HEK293T (cell line): ENCODE data around the gene C12orf76.

Source experiments
- CTCF ChIA-PET: fragments of 350-600 bp; formaldehyde crosslinking; extraction: SDS; loops from one replicate; lab custom pipeline; 2021; ENCODE audit warnings: antibody characterized with exemption, inconsistent platforms; lab: Yijun Ruan, JAX
- POLR2A ChIA-PET: fragments of 350-600 bp; formaldehyde crosslinking; extraction: SDS; loops from one replicate; lab custom pipeline; 2020; ENCODE audit warnings: antibody characterized with exemption, inconsistent platforms; lab: Yijun Ruan, JAX
- DNase-seq: peaks from one replicate; pipeline ENCODE4 v3.0.0; 2012; ENCODE audit warnings: mixed read lengths; ENCODE audit errors: extremely low spot score
- ARNT ChIP-seq: fragments of 450-650 bp; IDR thresholded peaks from 2 replicates; pipeline ENCODE4 v1.6.1; 2017; ENCODE audit warnings: mild to moderate bottlenecking
- BHLHE40 ChIP-seq: fragments of 450-650 bp; IDR thresholded peaks from 2 replicates; pipeline ENCODE4 v1.6.1; 2016; ENCODE audit warnings: mild to moderate bottlenecking, moderate library complexity, borderline replicate concordance
- CTBP1 ChIP-seq: fragments of 450-650 bp; IDR thresholded peaks from 2 replicates; pipeline ENCODE4 v1.6.1; 2016; ENCODE audit warnings: borderline replicate concordance
- ELF4 ChIP-seq: fragments of 450-650 bp; IDR thresholded peaks from 2 replicates; pipeline ENCODE4 v1.6.1; 2017; ENCODE audit warnings: antibody characterized with exemption
- FOXA1 ChIP-seq: fragments of 450-650 bp; IDR thresholded peaks from 2 replicates; pipeline ENCODE4 v1.6.1; 2016; ENCODE audit warnings: mild to moderate bottlenecking
- FOXK2 ChIP-seq: fragments of 450-650 bp; IDR thresholded peaks from 2 replicates; pipeline ENCODE4 v1.6.1; 2016; ENCODE audit warnings: mild to moderate bottlenecking
- FOXM1 ChIP-seq: fragments of 450-650 bp; IDR thresholded peaks from 2 replicates; pipeline ENCODE4 v1.6.1; 2017; ENCODE audit warnings: mild to moderate bottlenecking, borderline replicate concordance
- HDGF ChIP-seq: fragments of 450-650 bp; IDR thresholded peaks from 2 replicates; pipeline ENCODE4 v1.6.1; 2017; ENCODE audit warnings: antibody characterized with exemption, borderline replicate concordance
- L3MBTL2 ChIP-seq: fragments of 450-650 bp; conservative IDR thresholded peaks from 2 replicates; pipeline ENCODE4 v1.6.1; 2016; ENCODE audit warnings: mild to moderate bottlenecking
- LEF1 ChIP-seq: fragments of 450-650 bp; IDR thresholded peaks from 2 replicates; pipeline ENCODE4 v1.6.1; 2017; ENCODE audit warnings: mild to moderate bottlenecking, borderline replicate concordance
- NFRKB ChIP-seq: fragments of 450-650 bp; IDR thresholded peaks from 2 replicates; pipeline ENCODE4 v1.6.1; 2016; ENCODE audit warnings: mild to moderate bottlenecking, moderate library complexity
- SP1 ChIP-seq: fragments of 450-650 bp; IDR thresholded peaks from 2 replicates; pipeline ENCODE4 v1.6.1; 2017
- SUZ12 ChIP-seq: fragments of 450-650 bp; IDR thresholded peaks from 2 replicates; pipeline ENCODE4 v1.6.1; 2016; ENCODE audit warnings: mild to moderate bottlenecking
- TARDBP ChIP-seq: fragments of 450-650 bp; IDR thresholded peaks from 2 replicates; pipeline ENCODE4 v1.6.1; 2016
- ZNF384 ChIP-seq: fragments of 450-650 bp; IDR thresholded peaks from 2 replicates; pipeline ENCODE4 v1.6.1; 2016
- TF ChIP-seq, protein P1 (sequence below): fragments of 450-650 bp; IDR thresholded peaks from 2 replicates; pipeline ENCODE4 v1.6.1; 2016

Gene C12orf76

DNA sequence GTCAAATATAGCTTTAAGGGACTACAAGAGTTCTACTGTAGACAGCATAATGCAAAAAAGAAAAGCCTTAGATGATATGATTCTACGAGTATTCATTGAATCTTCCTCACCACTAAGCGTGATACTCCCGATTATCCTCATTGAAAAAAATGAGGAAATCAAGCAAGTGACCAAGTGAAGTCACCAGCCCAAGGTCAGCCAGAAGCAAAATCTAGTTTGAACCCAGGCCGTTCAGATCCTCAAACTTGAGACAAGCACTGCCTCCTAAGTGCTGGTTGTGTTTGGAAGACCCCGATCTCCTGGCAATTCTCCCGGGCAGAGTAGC is 53.0 kb downstream of the C12orf76 start:
- POLR2A ChIA-PET, result no interaction called here
- TF ChIP-seq CTBP1, result no peak
- no peak for TF ChIP-seq NFRKB
- TF ChIP-seq FOXK2, result no peak
- no peak for TF ChIP-seq HDGF
- TF ChIP-seq FOXM1, result no peak
- TF ChIP-seq FOXA1, result no peak
- TF ChIP-seq LEF1, result no peak
- no peak for TF ChIP-seq ARNT
- TF ChIP-seq, protein P1, sequence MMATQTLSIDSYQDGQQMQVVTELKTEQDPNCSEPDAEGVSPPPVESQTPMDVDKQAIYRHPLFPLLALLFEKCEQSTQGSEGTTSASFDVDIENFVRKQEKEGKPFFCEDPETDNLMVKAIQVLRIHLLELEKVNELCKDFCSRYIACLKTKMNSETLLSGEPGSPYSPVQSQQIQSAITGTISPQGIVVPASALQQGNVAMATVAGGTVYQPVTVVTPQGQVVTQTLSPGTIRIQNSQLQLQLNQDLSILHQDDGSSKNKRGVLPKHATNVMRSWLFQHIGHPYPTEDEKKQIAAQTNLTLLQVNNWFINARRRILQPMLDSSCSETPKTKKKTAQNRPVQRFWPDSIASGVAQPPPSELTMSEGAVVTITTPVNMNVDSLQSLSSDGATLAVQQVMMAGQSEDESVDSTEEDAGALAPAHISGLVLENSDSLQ, result no peak
- no peak for TF ChIP-seq ZNF384
- TF ChIP-seq TARDBP, result no peak
- TF ChIP-seq ELF4, result no peak
- TF ChIP-seq SUZ12, result no peak
- TF ChIP-seq BHLHE40, result no peak
- TF ChIP-seq L3MBTL2, result no peak
- no peak for TF ChIP-seq SP1
- CTCF ChIA-PET, result no interaction called here
- DNase-seq, result no peak

DNA sequence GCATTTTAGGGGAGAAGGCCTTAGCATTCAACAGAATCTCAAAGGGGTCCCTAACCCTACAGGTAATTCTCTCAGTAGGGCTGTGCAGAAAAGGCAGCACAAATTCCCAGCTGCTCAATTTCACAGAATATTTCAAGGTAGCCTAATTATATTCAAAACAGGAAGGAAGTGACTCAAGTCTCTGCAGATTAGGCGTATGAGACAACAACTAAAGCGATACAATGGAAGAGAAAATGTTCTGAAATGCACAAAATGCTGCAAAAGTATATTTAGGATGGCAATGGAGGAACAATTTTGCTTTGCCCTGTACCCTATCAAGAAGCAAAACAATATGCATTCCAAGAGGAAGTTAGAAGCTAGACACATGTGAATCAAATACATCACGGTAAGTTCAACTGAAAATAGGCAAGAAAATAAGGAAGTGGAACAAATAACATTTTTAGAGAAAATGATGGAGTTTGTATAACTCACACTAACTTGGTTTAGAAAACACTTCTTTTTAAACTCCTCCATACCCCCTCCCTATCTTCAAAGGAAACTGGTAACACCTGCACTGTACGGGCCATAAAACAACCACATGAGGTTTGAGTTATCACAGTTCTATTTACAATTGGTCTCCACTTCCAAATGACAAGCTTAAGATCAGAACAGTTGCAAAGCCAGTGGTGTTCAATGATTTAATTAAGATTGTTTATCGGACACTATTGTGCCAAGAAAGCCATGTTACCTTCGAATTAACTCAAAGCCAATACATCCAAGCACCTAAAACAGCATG is 53.7 kb downstream of the C12orf76 start:
- POLR2A ChIA-PET, result no interaction called here
- CTCF ChIA-PET, result interaction anchor here (0.7 kb wide), 1 partner anchor 30 kb away, joined by 5 read pairs; no protein-coding TSS in a partner anchor
- TF ChIP-seq FOXA1, result no peak
- no peak for TF ChIP-seq CTBP1
- no peak for TF ChIP-seq LEF1
- no peak for DNase-seq

DNA sequence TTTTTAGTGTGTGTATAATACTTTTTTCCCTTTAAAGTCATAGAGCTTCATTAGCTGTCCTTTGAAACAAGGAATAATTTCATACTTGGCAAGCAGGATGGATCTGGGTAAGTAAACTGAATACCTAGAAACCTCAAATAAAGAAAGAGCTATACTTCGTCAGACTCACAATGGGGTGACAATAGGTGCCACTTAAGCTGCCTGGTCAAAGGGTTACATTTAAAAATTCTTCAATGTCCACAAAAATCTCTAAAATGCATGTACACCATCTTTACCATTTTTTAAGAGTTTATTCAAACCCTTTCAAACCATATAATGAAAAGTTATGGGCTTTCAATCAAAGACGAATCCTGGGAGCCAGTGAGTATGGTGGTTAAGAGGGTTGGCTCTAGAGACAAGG is 55.2 kb downstream of the C12orf76 start:
- DNase-seq, result no peak
- ChIA-PET CTCF (interaction anchor here (0.6 kb wide), 1 partner anchor 144 kb away, joined by 3 read pairs; no protein-coding TSS in a partner anchor), POLR2A (no interaction called here)
- no peak for TF ChIP-seq ZNF384
- TF ChIP-seq ARNT, result no peak
- no peak for TF ChIP-seq FOXA1
- TF ChIP-seq L3MBTL2, result no peak
- TF ChIP-seq TARDBP, result no peak
- no peak for TF ChIP-seq BHLHE40
- no peak for TF ChIP-seq ELF4
- no peak for TF ChIP-seq FOXM1
- TF ChIP-seq, protein P1, result no peak
- no peak for TF ChIP-seq FOXK2

DNA sequence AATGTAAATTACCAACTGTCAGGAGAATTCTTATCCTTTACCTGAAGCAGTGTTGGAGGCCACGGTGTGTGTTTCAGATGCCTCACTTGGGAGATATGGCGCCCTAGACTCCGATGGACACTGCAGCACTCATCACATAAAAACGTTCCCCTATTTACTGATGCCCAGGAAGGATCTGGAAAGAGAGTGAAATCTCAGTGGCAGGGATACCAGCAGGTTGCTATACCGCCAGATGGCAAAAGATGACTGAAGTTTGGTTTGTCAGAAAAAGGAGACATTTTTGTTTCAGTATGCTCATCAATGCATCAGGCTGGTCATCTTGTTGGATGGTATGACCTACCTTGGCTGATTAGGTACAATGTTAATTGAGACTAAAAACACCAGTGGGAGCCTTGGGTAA is 56.7 kb downstream of the C12orf76 start:
- no peak for TF ChIP-seq FOXM1
- no peak for TF ChIP-seq LEF1
- no peak for TF ChIP-seq TARDBP
- TF ChIP-seq ELF4, result no peak
- no peak for TF ChIP-seq FOXK2
- no peak for TF ChIP-seq SP1
- TF ChIP-seq NFRKB, result no peak
- TF ChIP-seq SUZ12, result no peak
- DNase-seq, result no peak
- ChIA-PET POLR2A (no interaction called here), CTCF (no interaction called here)
